ENCODE results near the gene PLEKHA7. TPM values are rescaled to one million over a fixed set of nuclear protein-coding genes. Genes with fewer than 3 reads are reported as not detected.

The PLEKHA7 gene
- total and polyA plus RNA-seq, 2 of the 4 experiments (the other 2 are of a cell fraction), result 0.12 TPM; not detected in 1

GRCh38 chr11:16942911-16943310 is 71.3 kb downstream of the PLEKHA7 start:
- no CpG with 5 or more reads among the region's 3 CpGs for WGBS, 2 experiments (ENCODE audit: extremely low coverage in 2 of 2, insufficient read length in 1 of 2)
- ChIA-PET POLR2A (ENCODE audit: unreplicated experiment) (no interaction called here), CTCF (no interaction called here)
- no peak overlapping the region for H4K8ac ChIP-seq (ENCODE audit: low read depth in 2 of 2, low read length in 2 of 2)
- no peak overlapping the region for H2BK15ac ChIP-seq (ENCODE audit: low read depth, low read length)
- no peak overlapping the region for H2AK9ac ChIP-seq (replicated peaks; ENCODE audit: low read depth, low read length, poor library complexity)
- H3K4ac ChIP-seq (ENCODE audit: low read depth, low read length), result no peak overlapping the region
- DNase-seq, result no peak
- no peaks in the 10 kb centered on the region for H3K9me1 ChIP-seq (ENCODE audit: insufficient read depth, low read length)
- BruUV-seq (replicated peaks), result no TSS peak
- H2BK120ac ChIP-seq (ENCODE audit: low read depth, low read length), result no peak overlapping the region
- H2AFZ ChIP-seq (replicated peaks; ENCODE audit: low read length, poor library complexity), result no peak overlapping the region
- H4K20me1 ChIP-seq (ENCODE audit: insufficient read depth, low read length), result no peaks in the 10 kb centered on the region
- no peak overlapping the region for H4K91ac ChIP-seq (ENCODE audit: insufficient read depth, low read depth, low read length)
- H3K9me3 ChIP-seq (ENCODE audit: control insufficient read depth, insufficient read depth, low read length), result no peaks in the 10 kb centered on the region
- dilution Hi-C loops (cut with HindIII; ENCODE audit: low sequenced_read_pairs, unreplicated experiment) (no loop called here), intact Hi-C loops (cut with micrococcal nuclease) (no loop called here), in situ Hi-C loops (cut with MboI; ENCODE audit: low sequenced_read_pairs) (loop anchor here (10.0 to 25.0 kb wide), 2 partner anchors 122 to 569 kb away; no protein-coding TSS in a partner anchor)
- TF ChIP-seq, protein P1, sequence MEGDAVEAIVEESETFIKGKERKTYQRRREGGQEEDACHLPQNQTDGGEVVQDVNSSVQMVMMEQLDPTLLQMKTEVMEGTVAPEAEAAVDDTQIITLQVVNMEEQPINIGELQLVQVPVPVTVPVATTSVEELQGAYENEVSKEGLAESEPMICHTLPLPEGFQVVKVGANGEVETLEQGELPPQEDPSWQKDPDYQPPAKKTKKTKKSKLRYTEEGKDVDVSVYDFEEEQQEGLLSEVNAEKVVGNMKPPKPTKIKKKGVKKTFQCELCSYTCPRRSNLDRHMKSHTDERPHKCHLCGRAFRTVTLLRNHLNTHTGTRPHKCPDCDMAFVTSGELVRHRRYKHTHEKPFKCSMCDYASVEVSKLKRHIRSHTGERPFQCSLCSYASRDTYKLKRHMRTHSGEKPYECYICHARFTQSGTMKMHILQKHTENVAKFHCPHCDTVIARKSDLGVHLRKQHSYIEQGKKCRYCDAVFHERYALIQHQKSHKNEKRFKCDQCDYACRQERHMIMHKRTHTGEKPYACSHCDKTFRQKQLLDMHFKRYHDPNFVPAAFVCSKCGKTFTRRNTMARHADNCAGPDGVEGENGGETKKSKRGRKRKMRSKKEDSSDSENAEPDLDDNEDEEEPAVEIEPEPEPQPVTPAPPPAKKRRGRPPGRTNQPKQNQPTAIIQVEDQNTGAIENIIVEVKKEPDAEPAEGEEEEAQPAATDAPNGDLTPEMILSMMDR (conservative IDR thresholded peaks at IDR 0.05; ENCODE audit: low read depth, low read length), result no peak
- TF ChIP-seq MXI1 (IDR thresholded peaks at IDR 0.05; ENCODE audit: borderline replicate concordance, low read depth, low read length), result no peak
- no peak overlapping the region for H3K27ac ChIP-seq (ENCODE audit: insufficient read depth, low read length)
- H3K18ac ChIP-seq (ENCODE audit: low read depth, low read length), result no peak overlapping the region
- no peak overlapping the region for H2BK20ac ChIP-seq (ENCODE audit: low read depth, low read length)
- H3K27me3 ChIP-seq (ENCODE audit: control insufficient read depth, insufficient read depth, low read length), result peaks cover 8% of the 10 kb centered on the region
- no peak overlapping the region for H3K9ac ChIP-seq (ENCODE audit: low read depth, low read length)
- H3K36me3 ChIP-seq (ENCODE audit: control insufficient read depth, insufficient read depth, low read length), result no peaks in the 10 kb centered on the region
- H3K4me2 ChIP-seq (ENCODE audit: low read depth, low read length), result no peak overlapping the region
- H3K23ac ChIP-seq (ENCODE audit: low read depth, low read length), result no peak overlapping the region
- H3K56ac ChIP-seq (ENCODE audit: extremely low read depth, insufficient read depth, low read length), result no peak overlapping the region
- no peak overlapping the region for H3K4me3 ChIP-seq (ENCODE audit: insufficient read depth, low read depth, low read length)
- H3K4me1 ChIP-seq (ENCODE audit: control insufficient read depth, insufficient read depth, low read length), result no peaks in the 10 kb centered on the region
- H2BK5ac ChIP-seq (ENCODE audit: low read depth, low read length, poor library complexity, severe bottlenecking), result no peak overlapping the region
- no peak for ATAC-seq (ENCODE audit: low read depth)
- H3K79me1 ChIP-seq (ENCODE audit: low read depth in 1 of 2, low read length in 2 of 2), result no peaks in the 10 kb centered on the region
- H3K14ac ChIP-seq (replicated peaks; ENCODE audit: low read depth, low read length), result no peak overlapping the region
- no peak overlapping the region for H2AK5ac ChIP-seq (ENCODE audit: low read depth, low read length)
- no peak overlapping the region for H4K5ac ChIP-seq (ENCODE audit: low read depth, low read length)
